Thyroid gland (tissue), 4 donors: Measurements from ENCODE around the gene FRMPD2. TPM values are rescaled to one million over a fixed set of nuclear protein-coding genes. Genes with fewer than 3 reads are reported as not detected.
"Not testable (repeated sequence)": the region's sequence is repeated elsewhere in the genome, so short reads cannot be mapped to it uniquely, and the experiment has no call there.

Experiments
- DNase-seq, 2 donors: peaks; one replicate each; pipeline ENCODE4 v3.0.0-alpha.2; 2019
- H3K27ac ChIP-seq, 3 donors: fragments of 200-600 bp; sonication (generic); 1 replicate in 2 of 3; 2 replicates in 1 of 3; pipeline ENCODE4 v1.5.1; 2016 to 2019; ENCODE audit warnings: mild to moderate bottlenecking in 1 of 3, moderate library complexity in 1 of 3
- H3K27me3 ChIP-seq: fragments of 200-600 bp; sonication (generic); one replicate; pipeline ENCODE4 v1.5.1; 2019
- H3K36me3 ChIP-seq, 2 donors: fragments of 200-600 bp; sonication (generic); one replicate each; pipeline ENCODE4 v1.5.1; 2016 to 2019
- H3K4me1 ChIP-seq, 2 donors: fragments of 200-600 bp; sonication (generic); one replicate each; pipeline ENCODE4 v1.5.1; 2017 to 2019
- H3K4me3 ChIP-seq, 3 donors: fragments of 200-600 bp; sonication (generic); replicated peaks in 1 of 3; 1 replicate in 2 of 3; 2 replicates in 1 of 3; pipeline ENCODE4 v1.5.1; 2016; ENCODE audit warnings: mild to moderate bottlenecking in 1 of 3
- H3K9me3 ChIP-seq: fragments of 200-600 bp; sonication (generic); one replicate; pipeline ENCODE4 v1.5.1; 2017
- POLR2A ChIP-seq, 2 donors: fragments of 450-650 bp; IDR thresholded peaks; one replicate each; pipeline ENCODE4 v1.6.1; 2017; ENCODE audit warnings: antibody characterized with exemption in 2 of 2, mild to moderate bottlenecking in 2 of 2, moderate library complexity in 1 of 2
- WGBS, 2 donors: methylation state at CpG; one replicate each; pipeline ENCODE4 v1.1.5; 2017; 5-methylcytosine and 5-hydroxymethylcytosine counted together
- intact Hi-C: fragments of 100-400 bp; cut with DNase I; formaldehyde crosslinking; loops from one replicate; pipeline ENCODE4 v1.15.1; 2023
- total RNA-seq, 4 donors: library from RNA; depleted of rRNA; stranded (reverse); fragments of >200 nt; gene quantifications; one replicate each; pipeline ENCODE4 v1.2.3, GENCODE V29; 2016
- TF ChIP-seq, protein P1 (sequence below), 6 experiments: fragments of 200-600 bp in 3 of 6; fragments of 450-650 bp in 3 of 6; sonication (generic) in 3 of 6; IDR thresholded peaks; one replicate each; pipeline ENCODE4 v1.5.1; 2016 to 2019; ENCODE audit warnings: antibody characterized with exemption in 6 of 6, mild to moderate bottlenecking in 2 of 6, inconsistent platforms in 1 of 6, moderate library complexity in 1 of 6

FRMPD2 gene
- total RNA-seq, 4 donors from 2014 or later: 0.50 to 4.4 (median 0.96) TPM

GRCh38 chr10:48245977-48246376 lies 28.5 kb downstream of the FRMPD2 start:
- 79 to 81% methylated on average over 3 of the region's 3 CpGs for WGBS, 2 donors
- H3K9me3 ChIP-seq: no peaks in the 10 kb centered on the region
- H3K27me3 ChIP-seq: no peaks in the 10 kb centered on the region
- H3K4me1 ChIP-seq: peaks cover under 1 to 15% of the 10 kb centered on the region in 2 donors
- no peak overlapping the region for H3K27ac ChIP-seq
- no peaks in the 10 kb centered on the region for H3K36me3 ChIP-seq
- DNase-seq: no peak
- no peak overlapping the region for H3K4me3 ChIP-seq
- TF ChIP-seq POLR2A (IDR thresholded peaks at IDR 0.05): no peak
- TF ChIP-seq, protein P1, sequence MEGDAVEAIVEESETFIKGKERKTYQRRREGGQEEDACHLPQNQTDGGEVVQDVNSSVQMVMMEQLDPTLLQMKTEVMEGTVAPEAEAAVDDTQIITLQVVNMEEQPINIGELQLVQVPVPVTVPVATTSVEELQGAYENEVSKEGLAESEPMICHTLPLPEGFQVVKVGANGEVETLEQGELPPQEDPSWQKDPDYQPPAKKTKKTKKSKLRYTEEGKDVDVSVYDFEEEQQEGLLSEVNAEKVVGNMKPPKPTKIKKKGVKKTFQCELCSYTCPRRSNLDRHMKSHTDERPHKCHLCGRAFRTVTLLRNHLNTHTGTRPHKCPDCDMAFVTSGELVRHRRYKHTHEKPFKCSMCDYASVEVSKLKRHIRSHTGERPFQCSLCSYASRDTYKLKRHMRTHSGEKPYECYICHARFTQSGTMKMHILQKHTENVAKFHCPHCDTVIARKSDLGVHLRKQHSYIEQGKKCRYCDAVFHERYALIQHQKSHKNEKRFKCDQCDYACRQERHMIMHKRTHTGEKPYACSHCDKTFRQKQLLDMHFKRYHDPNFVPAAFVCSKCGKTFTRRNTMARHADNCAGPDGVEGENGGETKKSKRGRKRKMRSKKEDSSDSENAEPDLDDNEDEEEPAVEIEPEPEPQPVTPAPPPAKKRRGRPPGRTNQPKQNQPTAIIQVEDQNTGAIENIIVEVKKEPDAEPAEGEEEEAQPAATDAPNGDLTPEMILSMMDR (IDR thresholded peaks at IDR 0.05): no peak
- intact Hi-C loops: no loop called here

DNA sequence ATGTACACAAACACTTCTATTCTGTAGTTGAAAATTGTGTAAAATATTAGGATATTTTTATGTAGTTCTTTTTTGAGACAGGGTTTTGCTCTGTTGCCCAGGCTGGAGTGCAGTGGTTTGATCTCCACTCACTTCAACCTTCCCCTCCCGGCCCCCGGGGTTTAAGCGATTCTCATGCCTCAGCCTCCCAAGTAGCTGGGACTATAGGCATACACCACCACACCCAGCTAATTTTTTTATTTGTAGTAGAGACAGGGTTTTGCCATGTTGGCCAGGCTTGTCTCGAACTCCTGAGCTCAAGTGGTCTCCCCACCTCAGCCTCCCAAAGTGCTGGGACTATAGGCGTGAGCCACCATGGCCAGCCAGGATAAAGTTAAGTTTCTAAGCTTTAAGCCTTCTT lies 30.6 kb downstream of the FRMPD2 start:
- intact Hi-C loops, DNase-seq, H3K9me3 ChIP-seq, H3K36me3 ChIP-seq, H3K4me3 ChIP-seq, H3K27me3 ChIP-seq, H3K27ac ChIP-seq: not testable (repeated sequence)
- peaks cover 0 to 14% of the 10 kb centered on the region in 2 donors for H3K4me1 ChIP-seq
- WGBS, 2 donors: 84 to 85% methylated on average over 5 of the region's 5 CpGs

- Histone ChIP-seq H3K4me1 (peaks cover 0 to 14% of the 10 kb centered on the region in 2 donors), H3K36me3 (no peaks in the 10 kb centered on the region), H3K9me3 (no peaks in the 10 kb centered on the region), H3K27me3 (no peaks in the 10 kb centered on the region), H3K4me3 (no peak overlapping the region), H3K27ac (no peak overlapping the region)
- 23 to 35% methylated on average over 7 of the region's 7 CpGs for WGBS, 2 donors
- TF ChIP-seq POLR2A (IDR thresholded peaks at IDR 0.05): no peak
- no peak for DNase-seq
- intact Hi-C loops: no loop called here
These were observed 31.0 kb downstream of the FRMPD2 start for GRCh38 chr10:48243487-48243886.

- DNase-seq: no peak
- intact Hi-C loops: no loop called here
- Histone ChIP-seq H3K36me3 (no peaks in the 10 kb centered on the region), H3K9me3 (no peaks in the 10 kb centered on the region), H3K27me3 (no peaks in the 10 kb centered on the region), H3K4me1 (peaks cover 0 to 11% of the 10 kb centered on the region in 2 donors), H3K27ac (no peak overlapping the region), H3K4me3 (no peak overlapping the region)
- TF ChIP-seq, protein P1 (IDR thresholded peaks at IDR 0.05): no peak
- TF ChIP-seq POLR2A (IDR thresholded peaks at IDR 0.05): no peak
- 88 to 89% methylated on average over 15 of the region's 15 CpGs for WGBS, 2 donors
These were observed 32.2 kb downstream of the FRMPD2 start for GRCh38 chr10:48242171-48242904.

DNA sequence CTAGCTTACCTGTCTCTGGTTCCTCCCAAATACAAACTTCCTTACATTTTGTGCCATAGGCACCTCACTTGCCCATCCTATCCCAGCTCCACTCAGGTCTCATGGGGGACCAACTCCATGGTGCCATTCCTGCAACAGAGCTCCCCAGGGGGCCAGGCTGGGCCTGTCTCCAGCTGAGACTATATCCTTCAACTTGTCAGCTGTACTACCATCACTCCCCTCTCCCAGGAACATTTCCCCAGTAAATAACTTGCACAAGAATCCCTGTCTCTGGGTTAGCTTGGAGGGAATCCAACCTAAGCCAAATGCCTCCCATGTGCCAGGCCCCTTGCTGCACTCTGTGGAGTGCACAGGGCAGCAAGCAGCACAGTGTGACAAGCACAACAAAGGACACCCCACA lies 33.2 kb downstream of the FRMPD2 start:
- Histone ChIP-seq H3K27ac (no peak overlapping the region), H3K9me3 (no peaks in the 10 kb centered on the region), H3K4me1 (peaks cover 0 to 3% of the 10 kb centered on the region in 2 donors), H3K36me3 (no peaks in the 10 kb centered on the region), H3K27me3 (no peaks in the 10 kb centered on the region), H3K4me3 (no peak overlapping the region)
- TF ChIP-seq, protein P1 (IDR thresholded peaks at IDR 0.05): no peak
- no peak for TF ChIP-seq POLR2A (IDR thresholded peaks at IDR 0.05)
- intact Hi-C loops: no loop called here
- no peak for DNase-seq

DNA sequence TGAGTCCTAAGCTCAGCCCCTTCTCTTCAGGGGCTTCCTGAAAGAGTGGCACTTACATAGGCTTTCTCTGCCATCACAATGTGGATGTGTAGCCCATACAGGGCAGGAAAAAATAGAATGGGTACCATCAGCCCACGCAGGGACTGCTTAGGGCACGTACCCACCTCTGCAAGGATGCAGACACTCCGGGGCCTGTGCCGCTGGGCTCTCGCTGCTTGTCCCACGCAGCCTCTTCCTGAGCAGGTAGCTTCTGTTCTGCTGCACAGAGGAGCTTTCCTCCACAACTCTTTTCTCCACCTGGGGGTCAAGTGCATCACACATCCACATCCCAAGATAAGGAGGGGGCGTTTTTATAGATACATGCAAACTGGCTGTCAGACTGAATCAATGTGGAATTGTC lies 34.3 kb downstream of the FRMPD2 start:
- intact Hi-C loops: no loop called here
- no peak for TF ChIP-seq POLR2A (IDR thresholded peaks at IDR 0.05)
- Histone ChIP-seq H3K36me3 (no peaks in the 10 kb centered on the region), H3K9me3 (no peaks in the 10 kb centered on the region), H3K4me1 (peaks cover 0 to 3% of the 10 kb centered on the region in 2 donors), H3K27ac (no peak overlapping the region), H3K27me3 (no peaks in the 10 kb centered on the region), H3K4me3 (no peak overlapping the region)
- 86 to 92% methylated on average over 4 to 7 of the region's 7 CpGs for WGBS, 2 donors
- no peak for DNase-seq
